Fibroblast of mammary gland (primary cell): ENCODE measurements around the gene PLA2G4F.

Source experiments
- DNase-seq: peaks from one replicate; pipeline ENCODE4 v3.0.0-alpha.2; 2010; ENCODE audit warnings: low read depth
- H3K4me3 ChIP-seq: 2 replicates; pipeline ENCODE4 v1.5.1; 2011; ENCODE audit warnings: low read depth, mild to moderate bottlenecking, low read length, moderate library complexity; ENCODE audit not compliant: control insufficient read depth
- CTCF ChIP-seq: conservative IDR thresholded peaks from 2 replicates; pipeline ENCODE4 v1.5.1; 2011; ENCODE audit warnings: low read depth, low read length, inconsistent platforms; ENCODE audit not compliant: control insufficient read depth, insufficient read depth

Gene PLA2G4F

DNA sequence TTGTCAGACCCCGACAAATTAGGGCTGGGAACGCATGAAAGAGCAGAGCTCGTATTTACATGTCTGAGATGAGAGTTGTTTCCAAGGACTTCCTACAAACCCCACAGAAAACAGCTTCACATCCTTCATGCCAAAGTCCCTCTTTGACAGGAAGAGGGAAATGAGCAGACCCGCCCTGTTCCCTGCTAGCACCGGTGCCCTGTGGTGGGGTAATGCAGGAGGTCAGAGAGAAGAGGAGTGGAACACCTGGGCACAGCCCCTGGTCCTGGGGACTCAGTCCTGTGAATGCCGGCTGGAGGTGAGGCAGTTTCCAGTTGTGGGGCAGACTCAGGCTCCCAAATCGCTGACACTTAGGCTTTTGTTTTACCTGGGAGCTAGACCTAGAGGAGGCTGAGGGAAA, 66.1 kb downstream of the PLA2G4F start:
- no peak for TF ChIP-seq CTCF
- H3K4me3 ChIP-seq: no peak overlapping the region
- DNase-seq: no peak

DNA sequence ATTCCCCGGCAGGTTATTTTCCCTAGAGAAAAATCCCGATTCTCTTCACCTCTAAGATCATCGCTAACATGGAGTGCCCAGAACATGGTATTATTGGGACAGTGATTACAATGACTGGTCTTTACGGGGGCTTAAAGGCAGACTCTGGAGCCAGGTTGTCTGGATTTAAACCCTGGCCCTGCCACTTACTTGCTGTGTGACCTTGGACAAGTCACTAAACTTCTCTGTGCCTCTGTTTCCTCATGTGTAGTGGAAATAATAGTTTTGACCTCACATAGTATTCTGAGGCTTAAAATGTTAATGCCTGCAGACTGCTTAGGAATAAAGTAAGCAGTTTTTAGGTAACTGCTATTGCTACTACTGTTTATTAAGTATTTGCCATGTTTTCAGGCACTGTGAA, 66.5 kb downstream of the PLA2G4F start:
- no peak overlapping the region for H3K4me3 ChIP-seq
- DNase-seq: no peak
- TF ChIP-seq CTCF: no peak
